GM19397 (cell line): ENCODE results near the gene ADCY7.
A peak's percentile ranks its signal among the peaks of the same experiment; 100 is the strongest.
"Not testable (repeated sequence)": the region's sequence is repeated elsewhere in the genome, so short reads cannot be mapped to it uniquely, and the experiment has no call there.

ENCODE experiments used
- ATAC-seq: cut with Tn5 transposase; IDR thresholded peaks from one replicate; pipeline ENCODE4 v1.9.1; 2021; ENCODE audit warnings: mild to moderate bottlenecking, moderate library complexity; ENCODE audit not compliant: unreplicated experiment

ADCY7 gene

GRCh38 chr16:50266337-50267091, at the start of gene ADCY7:
ADCY7 (plus strand) TSS chr16:50266551; CDS start chr16:50288180, 21,629 bp downstream.
- ATAC-seq, result peak; percentile 89

GRCh38 chr16:50219402-50219975, 46.9 kb upstream of the ADCY7 start:
- no peak for ATAC-seq

- ATAC-seq, result no peak
Measured at GRCh38 chr16:50224286-50224685, 42.1 kb upstream of the ADCY7 start.

- ATAC-seq, result no peak
Measured at GRCh38 chr16:50227120-50227519, 39.2 kb upstream of the ADCY7 start.

GRCh38 chr16:50227665-50228064, 38.7 kb upstream of the ADCY7 start:
- ATAC-seq, result no peak

GRCh38 chr16:50228364-50228868, 37.9 kb upstream of the ADCY7 start:
- no peak for ATAC-seq

- no peak for ATAC-seq
Measured at GRCh38 chr16:50229149-50229726, 37.1 kb upstream of the ADCY7 start.

GRCh38 chr16:50234771-50235556, 31.4 kb upstream of the ADCY7 start:
- no peak for ATAC-seq

- ATAC-seq, result no peak
Measured at GRCh38 chr16:50235581-50235980, 30.8 kb upstream of the ADCY7 start.

- ATAC-seq, result no peak
Measured at GRCh38 chr16:50238314-50238713, 28.0 kb upstream of the ADCY7 start.

- ATAC-seq, result no peak
Measured at GRCh38 chr16:50238868-50239301, 27.5 kb upstream of the ADCY7 start.

- not testable (repeated sequence) for ATAC-seq
Measured at GRCh38 chr16:50243024-50243423, 23.3 kb upstream of the ADCY7 start.

- ATAC-seq, result no peak
Measured at GRCh38 chr16:50244140-50244503, 22.2 kb upstream of the ADCY7 start.

- ATAC-seq, result no peak
Measured at GRCh38 chr16:50244504-50245416, 21.6 kb upstream of the ADCY7 start.

GRCh38 chr16:50245417-50246298, 20.7 kb upstream of the ADCY7 start:
- ATAC-seq, result peak; percentile 82

- ATAC-seq, result peak; percentile 30
Measured at GRCh38 chr16:50246299-50247122, 19.8 kb upstream of the ADCY7 start.

- ATAC-seq, result no peak
Measured at GRCh38 chr16:50247123-50247905, 19.0 kb upstream of the ADCY7 start.
